22Rv1 (cell line): ENCODE results near the gene ARIH1.

ENCODE experiments used
- CTCF ChIP-seq: fragments of 450-650 bp; IDR thresholded peaks from 2 replicates; pipeline ENCODE4 v1.5.1; 2017; ENCODE audit warnings: mild to moderate bottlenecking
- ZFX ChIP-seq: fragments of 450-650 bp; IDR thresholded peaks from 2 replicates; pipeline ENCODE4 v1.6.1; 2017; ENCODE audit warnings: antibody characterized with exemption, borderline replicate concordance

- no peak for TF ChIP-seq CTCF
- no peak for TF ChIP-seq ZFX
Observed at GRCh38 chr15:72584006-72584405, 109.9 kb downstream of the ARIH1 start.
